B cell (primary cell): ENCODE data around the gene RAI1. TPM values are rescaled to one million over a fixed set of nuclear protein-coding genes. Genes with fewer than 3 reads are reported as not detected.
A peak's percentile ranks its signal among the peaks of the same experiment; 100 is the strongest.

ENCODE experiments used
- ATAC-seq: fragments of 200-7000 bp; cut with Tn5 transposase; one replicate; pipeline ENCODE4 v1.10.0; 2021; ENCODE audit warnings: low read depth, mild to moderate bottlenecking, moderate number of reproducible peaks, moderate library complexity
- CTCF ChIA-PET: fragments of 350-600 bp; sonication (Branson Sonifier 250); formaldehyde crosslinking; loops from one replicate; lab custom pipeline; 2021; ENCODE audit warnings: antibody characterized with exemption, inconsistent platforms; lab: Charles Lee
- POLR2A ChIA-PET: fragments of 350-600 bp; sonication (Branson Sonifier 250); formaldehyde crosslinking; loops from one replicate; lab custom pipeline; 2021; ENCODE audit warnings: antibody characterized with exemption; lab: Charles Lee
- DNase-seq: peaks from one replicate; pipeline ENCODE4 v3.0.0; 2013
- H2AFZ ChIP-seq: 2 replicates; pipeline ENCODE4 v1.6.1; 2012; ENCODE audit warnings: mild to moderate bottlenecking, low read depth, low read length; ENCODE audit not compliant: insufficient read depth, poor library complexity, severe bottlenecking
- H3K27ac ChIP-seq, 2 donors: 1 replicate in 1 of 2; 2 replicates in 1 of 2; pipeline ENCODE4 v1.5.1; 2012 to 2013; ENCODE audit warnings: low read length in 2 of 2, mild to moderate bottlenecking in 2 of 2, moderate library complexity in 1 of 2
- H3K27me3 ChIP-seq, 4 experiments: fragments of 200-600 bp in 1 of 4; sonication (generic) in 1 of 4; replicated peaks in 1 of 4; 1 replicate in 2 of 4; 2 replicates in 2 of 4; pipeline versions ENCODE4 v1.6.1 to v1.7.0; 2013 to 2016; ENCODE audit warnings: low read length in 3 of 4, mild to moderate bottlenecking in 2 of 4, mixed read lengths in 1 of 4, moderate library complexity in 1 of 4; ENCODE audit not compliant: insufficient read depth in 4 of 4, control insufficient read depth in 3 of 4; ENCODE audit errors: control extremely low read depth in 1 of 4
- H3K36me3 ChIP-seq, 2 experiments: replicated peaks in 1 of 2; 1 replicate in 1 of 2; 2 replicates in 1 of 2; pipeline versions ENCODE4 v1.6.1 to v1.7.1; 2013; ENCODE audit warnings: low read length in 1 of 2; ENCODE audit not compliant: insufficient read depth in 2 of 2, control insufficient read depth in 1 of 2; ENCODE audit errors: control extremely low read depth in 1 of 2, extremely low read depth in 1 of 2
- H3K4me1 ChIP-seq, 2 donors: fragments of 200-600 bp in 1 of 2; sonication (generic) in 1 of 2; 1 replicate in 1 of 2; 2 replicates in 1 of 2; pipeline versions ENCODE4 v1.5.1 to v1.6.1; 2013 to 2017; ENCODE audit warnings: low read length in 2 of 2; ENCODE audit not compliant: control insufficient read depth in 2 of 2, insufficient read depth in 2 of 2
- H3K4me2 ChIP-seq: replicated peaks from 2 replicates; pipeline ENCODE3; 2012; ENCODE audit warnings: mild to moderate bottlenecking, low read depth, low read length; ENCODE audit not compliant: poor library complexity, severe bottlenecking
- H3K4me3 ChIP-seq, 5 experiments: fragments of 200-600 bp in 1 of 5; sonication (generic) in 1 of 5; 1 replicate in 3 of 5; 2 replicates in 2 of 5; pipeline versions ENCODE4 v1.5.1 to v1.7.0; 2011 to 2016; ENCODE audit warnings: low read length in 4 of 5, mild to moderate bottlenecking in 4 of 5, low read depth in 2 of 5, control low read depth in 1 of 5, moderate library complexity in 1 of 5; ENCODE audit not compliant: insufficient read depth in 1 of 5; ENCODE audit errors: control extremely low read depth in 1 of 5, extremely low read depth in 1 of 5
- H3K79me2 ChIP-seq: fragments of 200-600 bp; sonication (generic); one replicate; pipeline ENCODE4 v1.6.0; 2016; ENCODE audit warnings: low read length; ENCODE audit not compliant: control insufficient read depth, insufficient read depth
- H3K9ac ChIP-seq: fragments of 200-600 bp; sonication (generic); 2 replicates; pipeline ENCODE4 v1.6.1; 2017; ENCODE audit warnings: mild to moderate bottlenecking, low read length, moderate library complexity
- H3K9me3 ChIP-seq, 3 donors: one replicate each; pipeline versions ENCODE4 v1.6.1 to v1.7.1; 2013; ENCODE audit warnings: low read length in 2 of 3; ENCODE audit not compliant: control insufficient read depth in 2 of 3, insufficient read depth in 1 of 3; ENCODE audit errors: control extremely low read depth in 1 of 3
- H4K20me1 ChIP-seq: 2 replicates; pipeline ENCODE4 v1.6.0; 2012; ENCODE audit warnings: mild to moderate bottlenecking, low read length; ENCODE audit not compliant: insufficient read depth, control insufficient read depth, poor library complexity, severe bottlenecking
- H3K27ac Mint-ChIP-seq: one replicate; pipeline ENCODE4 v1.8.0; 2021; ENCODE audit warnings: mixed read lengths
- H3K27me3 Mint-ChIP-seq: one replicate; pipeline ENCODE4 v1.8.0; 2021; ENCODE audit warnings: mixed read lengths
- H3K4me1 Mint-ChIP-seq: one replicate; pipeline ENCODE4 v1.8.0; 2021; ENCODE audit warnings: mixed read lengths
- H3K4me3 Mint-ChIP-seq: one replicate; pipeline ENCODE4 v1.8.0; 2021; ENCODE audit warnings: mixed read lengths
- H3K9me3 Mint-ChIP-seq: one replicate; pipeline ENCODE4 v1.8.0; 2022; ENCODE audit warnings: mixed read lengths; ENCODE audit not compliant: insufficient read depth
- CTCF ChIP-seq: fragments of 200-600 bp; IDR thresholded peaks from one replicate; pipeline ENCODE4 v1.8.0; 2022; ENCODE audit warnings: antibody characterized with exemption, mild to moderate bottlenecking
- EZH2 ChIP-seq: IDR thresholded peaks from 2 replicates; pipeline ENCODE4 v1.6.1; 2012; ENCODE audit warnings: borderline replicate concordance, low read depth, mild to moderate bottlenecking, moderate library complexity, low read length; ENCODE audit not compliant: insufficient read depth, poor library complexity, severe bottlenecking
- WGBS: methylation state at CpG from one replicate; pipeline ENCODE4 v1.1.5; 2013; ENCODE audit warnings: missing lambda C conversion rate; ENCODE audit not compliant: insufficient coverage; 5-methylcytosine and 5-hydroxymethylcytosine counted together
- intact Hi-C: fragments of 100-400 bp; cut with micrococcal nuclease; formaldehyde crosslinking; loops from one replicate; pipeline ENCODE4 v1.10.0; 2022
- polyA plus RNA-seq: library from polyadenylated mRNA; depleted of rRNA; stranded (reverse); fragments of >200 nt; gene quantifications from 2 replicates; pipeline ENCODE4 v1.2.3, GENCODE V29; 2012
- total RNA-seq, 2 donors: library from RNA; stranded (reverse); fragments of 120-200 nt in 1 of 2; gene quantifications; 1 replicate in 1 of 2; 2 replicates in 1 of 2; pipeline versions ENCODE4 v1.2.3 to v1.2.4, GENCODE V29; 2013 to 2022

The RAI1 gene
- total and polyA plus RNA-seq, 2 donors (not counting 1 experiment from before 2014, with no cell fraction given), result 4.7 to 34.0 TPM

DNA sequence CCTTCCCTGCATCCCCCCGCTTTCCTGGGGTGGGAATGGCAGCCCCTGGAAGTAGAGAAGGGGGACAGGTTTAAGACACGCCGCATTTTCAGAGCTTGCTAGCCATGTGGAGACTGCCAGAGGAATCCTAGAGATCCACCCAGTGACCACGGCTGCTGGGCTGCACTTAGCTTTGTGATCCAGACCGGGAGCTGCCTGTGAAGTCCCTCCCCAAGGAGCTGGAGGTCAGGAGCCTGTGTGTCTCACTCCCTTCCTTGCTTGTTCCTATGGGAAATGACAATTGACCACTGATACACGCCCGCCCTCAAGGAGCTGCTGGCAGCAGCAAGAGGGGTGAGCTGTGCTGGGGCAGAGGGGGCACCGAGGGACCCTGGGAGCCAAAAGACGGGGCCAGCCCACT, 81.9 kb downstream of the RAI1 start:
- Histone ChIP-seq H3K79me2 (peaks cover 64% of the 10 kb centered on the region), H3K27ac (no peak overlapping the region), H3K4me1 (peaks cover 38 to 52% of the 10 kb centered on the region in 2 donors), H3K9ac (no peak overlapping the region), H3K4me2 (no peak overlapping the region), H3K36me3 (no peaks in the 10 kb centered on the region), H3K9me3 (no peaks in the 10 kb centered on the region), H2AFZ (no peak overlapping the region), H3K27me3 (no peaks in the 10 kb centered on the region), H3K4me3 (no peak overlapping the region), H4K20me1 (no peaks in the 10 kb centered on the region)
- no peaks in the 10 kb centered on the region for H3K9me3 Mint-ChIP-seq
- no peak overlapping the region for H3K4me3 Mint-ChIP-seq
- intact Hi-C loops, result no loop called here
- no peak overlapping the region for H3K27ac Mint-ChIP-seq
- no peaks in the 10 kb centered on the region for H3K27me3 Mint-ChIP-seq
- TF ChIP-seq EZH2, result no peak
- TF ChIP-seq CTCF, result no peak
- CTCF ChIA-PET, result interaction anchor here (0.7 to 1.4 kb wide), 2 partner anchors 28 to 156 kb away, joined by 3 read pairs; no protein-coding TSS in a partner anchor
- 98% methylated on average over 6 of the region's 9 CpGs for WGBS
- ATAC-seq (no peak), DNase-seq (no peak)
- H3K4me1 Mint-ChIP-seq, result peaks cover 46% of the 10 kb centered on the region
- POLR2A ChIA-PET, result interaction anchor here (0.5 to 0.8 kb wide), 2 partner anchors 21 to 29 kb away, joined by 3 read pairs; no protein-coding TSS in a partner anchor

- H3K9me3 Mint-ChIP-seq, result no peaks in the 10 kb centered on the region
- peak overlapping the region; percentile 10 for H3K4me2 ChIP-seq
- no peaks in the 10 kb centered on the region for H3K9me3 ChIP-seq
- H3K27me3 ChIP-seq, result no peaks in the 10 kb centered on the region
- ChIA-PET CTCF (interaction anchor here (0.6 to 1.4 kb wide), 2 partner anchors 47 to 156 kb away, joined by 3 read pairs; no protein-coding TSS in a partner anchor), POLR2A (interaction anchor here (0.9 kb wide), 1 partner anchor 13 kb away, joined by 3 read pairs; no protein-coding TSS in a partner anchor)
- H3K9ac ChIP-seq, result no peak overlapping the region
- H3K4me3 ChIP-seq, result no peak overlapping the region
- no peak for DNase-seq
- H4K20me1 ChIP-seq, result no peaks in the 10 kb centered on the region
- peaks cover 64% of the 10 kb centered on the region for H3K79me2 ChIP-seq
- H3K4me1 ChIP-seq, result peaks cover 32 to 46% of the 10 kb centered on the region in 2 donors
- no peak overlapping the region for H3K4me3 Mint-ChIP-seq
- H3K27me3 Mint-ChIP-seq, result no peaks in the 10 kb centered on the region
- H3K27ac ChIP-seq, result no peak overlapping the region
- no peaks in the 10 kb centered on the region for H3K36me3 ChIP-seq
- TF ChIP-seq CTCF (no peak), EZH2 (no peak)
- H2AFZ ChIP-seq, result no peak overlapping the region
- peaks cover 40% of the 10 kb centered on the region for H3K4me1 Mint-ChIP-seq
- H3K27ac Mint-ChIP-seq, result peak overlapping the region; percentile 24
- 56% methylated on average over 4 of the region's 5 CpGs for WGBS
- ATAC-seq, result no peak
- intact Hi-C loops, result no loop called here
Measured at GRCh38 chr17:17763734-17764133, 82.5 kb downstream of the RAI1 start.
